GM21529 (cell line): ENCODE results near the gene TP53I11.

Source experiments
- ATAC-seq: cut with Tn5 transposase; IDR thresholded peaks from one replicate; pipeline ENCODE4 v1.9.1; 2021; ENCODE audit not compliant: unreplicated experiment

TP53I11 gene

GRCh38 chr11:44941259-44942021, 9.2 kb downstream of the TP53I11 start:
- no peak for ATAC-seq

- no peak for ATAC-seq
Observed at GRCh38 chr11:44940835-44941234, 9.8 kb downstream of the TP53I11 start.

- ATAC-seq = no peak
Observed at GRCh38 chr11:44940404-44940803, 10.3 kb downstream of the TP53I11 start.

- no peak for ATAC-seq
Observed at GRCh38 chr11:44939673-44940395, 10.8 kb downstream of the TP53I11 start.

- no peak for ATAC-seq
Observed at GRCh38 chr11:44938066-44938691, 12.5 kb downstream of the TP53I11 start.

GRCh38 chr11:44936951-44937543, 13.6 kb downstream of the TP53I11 start:
- ATAC-seq = no peak

- peak; percentile 75 for ATAC-seq
Observed at GRCh38 chr11:44936525-44936924, 14.2 kb downstream of the TP53I11 start.

- ATAC-seq = no peak
Observed at GRCh38 chr11:44934735-44935250, 15.9 kb downstream of the TP53I11 start.

GRCh38 chr11:44934110-44934509, 16.6 kb downstream of the TP53I11 start:
- ATAC-seq = no peak

GRCh38 chr11:44931466-44931865, 19.2 kb downstream of the TP53I11 start:
- ATAC-seq = no peak

GRCh38 chr11:44930588-44931302, 19.9 kb downstream of the TP53I11 start:
- ATAC-seq = no peak

- no peak for ATAC-seq
Observed at GRCh38 chr11:44928816-44929215, 21.9 kb downstream of the TP53I11 start.

GRCh38 chr11:44928144-44928543, 22.5 kb downstream of the TP53I11 start:
- no peak for ATAC-seq

GRCh38 chr11:44927174-44927661, 23.5 kb downstream of the TP53I11 start:
- no peak for ATAC-seq

- no peak for ATAC-seq
Observed at GRCh38 chr11:44926036-44926435, 24.6 kb downstream of the TP53I11 start.

- no peak for ATAC-seq
Observed at GRCh38 chr11:44923806-44924205, 26.9 kb downstream of the TP53I11 start.

- ATAC-seq = no peak
Observed at GRCh38 chr11:44923115-44923514, 27.6 kb downstream of the TP53I11 start.

- ATAC-seq = no peak
Observed at GRCh38 chr11:44920451-44920850, 30.2 kb downstream of the TP53I11 start.

GRCh38 chr11:44917741-44918140, 32.9 kb downstream of the TP53I11 start:
- ATAC-seq = no peak

GRCh38 chr11:44916801-44917385, 33.8 kb downstream of the TP53I11 start:
- no peak for ATAC-seq
